Mesothelial cell of epicardium (in vitro differentiated cells): ENCODE data around the gene PLCB1. TPM values are rescaled to one million over a fixed set of nuclear protein-coding genes. Genes with fewer than 3 reads are reported as not detected.
A peak's percentile ranks its signal among the peaks of the same experiment; 100 is the strongest.

ENCODE experiments used
- DNase-seq, 2 experiments: peaks; one replicate each; pipeline ENCODE4 v3.0.0; 2021; ENCODE audit warnings: low spot score in 2 of 2; ENCODE audit not compliant: unreplicated experiment in 2 of 2
- H3K27ac Mint-ChIP-seq: 2 replicates; pipeline ENCODE4 v1.8.0; 2021; ENCODE audit warnings: mixed read lengths
- H3K27me3 Mint-ChIP-seq: 2 replicates; pipeline ENCODE4 v1.8.0; 2021; ENCODE audit warnings: low read depth, mixed read lengths
- H3K36me3 Mint-ChIP-seq: 2 replicates; pipeline ENCODE4 v1.8.0; 2021; ENCODE audit warnings: mixed read lengths
- H3K4me1 Mint-ChIP-seq: 2 replicates; pipeline ENCODE4 v1.8.0; 2021; ENCODE audit warnings: mixed read lengths
- H3K4me3 Mint-ChIP-seq: 2 replicates; pipeline ENCODE4 v1.8.0; 2021; ENCODE audit warnings: mild to moderate bottlenecking, moderate library complexity, mixed read lengths
- H3K9me3 Mint-ChIP-seq: 2 replicates; pipeline ENCODE4 v1.8.0; 2021; ENCODE audit warnings: mixed read lengths
- CTCF ChIP-seq: fragments of 200-600 bp; sonication (generic); IDR thresholded peaks from one replicate; pipeline ENCODE4 v1.5.0; 2021; ENCODE audit warnings: antibody characterized with exemption; ENCODE audit not compliant: unreplicated experiment
- total RNA-seq: library from RNA; stranded (reverse); gene quantifications from 3 replicates; pipeline ENCODE4 v1.2.1, GENCODE V29; 2021

The PLCB1 gene
- total RNA-seq, 1 donor from 2014 or later: 41.5 TPM

GRCh38 chr20:8714206-8714605, 582.1 kb downstream of the PLCB1 start:
- no peak for TF ChIP-seq CTCF
- Mint-ChIP-seq H3K27me3 (no peaks in the 10 kb centered on the region), H3K36me3 (peaks cover 14% of the 10 kb centered on the region), H3K4me3 (no peak overlapping the region), H3K4me1 (no peaks in the 10 kb centered on the region), H3K9me3 (no peaks in the 10 kb centered on the region), H3K27ac (no peak overlapping the region)
- no peak for DNase-seq

- H3K4me3 Mint-ChIP-seq: no peak overlapping the region
- peaks cover 3% of the 10 kb centered on the region for H3K4me1 Mint-ChIP-seq
- H3K9me3 Mint-ChIP-seq: no peaks in the 10 kb centered on the region
- H3K27ac Mint-ChIP-seq: no peak overlapping the region
- TF ChIP-seq CTCF: no peak
- no peaks in the 10 kb centered on the region for H3K36me3 Mint-ChIP-seq
- DNase-seq: no peak
- H3K27me3 Mint-ChIP-seq: no peaks in the 10 kb centered on the region
These were observed 586.2 kb downstream of the PLCB1 start for GRCh38 chr20:8718279-8718678.

DNA sequence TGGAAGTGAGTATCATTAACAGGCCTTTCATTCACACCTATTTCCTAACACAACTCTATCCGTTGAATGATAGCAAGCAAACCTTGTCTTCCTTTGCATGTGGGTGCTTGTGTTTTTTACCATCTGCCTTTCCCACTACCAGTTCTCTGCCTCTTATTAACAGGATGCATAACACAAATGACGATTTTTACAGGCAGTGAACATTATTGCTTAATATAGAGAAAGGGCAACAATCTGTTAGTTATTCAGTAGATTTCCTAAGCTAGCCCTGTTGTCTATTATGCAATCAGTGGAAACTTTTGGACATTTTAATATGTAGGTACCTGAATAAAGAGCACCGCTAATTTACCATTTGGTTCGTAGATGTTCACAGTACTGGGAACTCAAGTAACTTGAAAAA, 588.0 kb downstream of the PLCB1 start:
- Mint-ChIP-seq H3K9me3 (no peaks in the 10 kb centered on the region), H3K27me3 (no peaks in the 10 kb centered on the region), H3K4me1 (peaks cover 5% of the 10 kb centered on the region), H3K27ac (no peak overlapping the region), H3K4me3 (no peak overlapping the region), H3K36me3 (no peaks in the 10 kb centered on the region)
- no peak for DNase-seq
- TF ChIP-seq CTCF: no peak

DNA sequence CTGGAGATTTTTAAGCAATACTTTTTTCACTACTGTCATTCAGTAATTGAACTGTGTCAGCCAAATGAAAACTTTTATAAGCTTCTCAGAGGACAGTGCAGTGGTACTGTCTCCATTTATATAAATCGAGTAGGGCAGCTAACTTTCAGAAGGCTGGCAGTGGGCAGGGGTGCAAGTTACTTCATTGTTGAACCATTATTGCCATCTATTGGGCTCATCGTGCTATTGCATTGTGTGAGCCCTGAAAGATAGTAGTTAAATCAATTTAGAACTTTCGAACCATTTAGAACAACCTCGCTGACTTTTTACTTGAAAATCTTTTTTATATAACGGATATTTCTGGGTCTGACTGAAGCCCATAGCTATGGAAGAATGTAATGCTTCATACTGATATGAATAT, 589.0 kb downstream of the PLCB1 start:
- Mint-ChIP-seq H3K9me3 (no peaks in the 10 kb centered on the region), H3K4me3 (no peak overlapping the region), H3K27ac (no peak overlapping the region), H3K27me3 (no peaks in the 10 kb centered on the region), H3K4me1 (peaks cover 5% of the 10 kb centered on the region), H3K36me3 (no peaks in the 10 kb centered on the region)
- DNase-seq: no peak
- peak; percentile 51 for TF ChIP-seq CTCF

DNA sequence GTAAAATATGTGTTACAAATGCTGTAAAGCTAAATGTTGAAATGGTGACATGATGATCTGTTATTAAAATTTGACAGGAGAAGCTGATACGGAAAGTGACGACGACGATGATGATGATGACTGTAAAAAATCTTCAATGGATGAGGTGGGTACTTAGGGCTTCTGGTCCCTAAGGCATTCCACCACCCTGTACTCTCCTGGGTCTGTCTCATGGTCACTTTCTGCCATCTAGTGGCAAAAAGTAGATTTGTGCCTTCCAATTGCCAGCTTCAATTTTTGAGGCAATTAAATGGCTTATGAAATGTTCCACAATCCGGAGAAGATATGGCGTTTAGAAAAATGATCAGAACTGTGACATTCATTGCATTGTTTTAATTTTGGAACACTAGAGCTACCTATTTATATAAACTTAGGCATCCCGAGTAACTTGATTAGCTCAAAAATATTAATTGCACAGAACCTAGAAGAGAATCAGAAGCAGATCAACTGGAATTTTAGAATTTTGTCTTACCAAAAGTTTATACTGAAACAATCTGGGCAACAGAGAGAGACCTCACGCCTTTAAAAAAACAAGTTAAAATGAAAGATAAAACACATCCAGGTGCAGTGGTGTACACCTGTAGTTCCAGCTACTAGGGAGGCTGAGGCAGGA, 590.3 kb downstream of the PLCB1 start:
- Mint-ChIP-seq H3K36me3 (no peaks in the 10 kb centered on the region), H3K9me3 (no peaks in the 10 kb centered on the region), H3K4me1 (peaks cover 5% of the 10 kb centered on the region), H3K27me3 (no peaks in the 10 kb centered on the region), H3K27ac (no peak overlapping the region), H3K4me3 (no peak overlapping the region)
- DNase-seq: peak in 1 of 2 experiments; percentile 48
- peak; percentile 71 for TF ChIP-seq CTCF

GRCh38 chr20:8723296-8723695, 591.2 kb downstream of the PLCB1 start:
- no peaks in the 10 kb centered on the region for H3K27me3 Mint-ChIP-seq
- H3K9me3 Mint-ChIP-seq: no peaks in the 10 kb centered on the region
- TF ChIP-seq CTCF: no peak
- no peak overlapping the region for H3K27ac Mint-ChIP-seq
- no peaks in the 10 kb centered on the region for H3K36me3 Mint-ChIP-seq
- no peak overlapping the region for H3K4me3 Mint-ChIP-seq
- DNase-seq: no peak
- peaks cover 5% of the 10 kb centered on the region for H3K4me1 Mint-ChIP-seq
